Measurements from ENCODE around the gene CTAGE9.
"Not testable (repeated sequence)": the region's sequence is repeated elsewhere in the genome, so short reads cannot be mapped to it uniquely, and the experiment has no call there.

Gene CTAGE9, protein sequence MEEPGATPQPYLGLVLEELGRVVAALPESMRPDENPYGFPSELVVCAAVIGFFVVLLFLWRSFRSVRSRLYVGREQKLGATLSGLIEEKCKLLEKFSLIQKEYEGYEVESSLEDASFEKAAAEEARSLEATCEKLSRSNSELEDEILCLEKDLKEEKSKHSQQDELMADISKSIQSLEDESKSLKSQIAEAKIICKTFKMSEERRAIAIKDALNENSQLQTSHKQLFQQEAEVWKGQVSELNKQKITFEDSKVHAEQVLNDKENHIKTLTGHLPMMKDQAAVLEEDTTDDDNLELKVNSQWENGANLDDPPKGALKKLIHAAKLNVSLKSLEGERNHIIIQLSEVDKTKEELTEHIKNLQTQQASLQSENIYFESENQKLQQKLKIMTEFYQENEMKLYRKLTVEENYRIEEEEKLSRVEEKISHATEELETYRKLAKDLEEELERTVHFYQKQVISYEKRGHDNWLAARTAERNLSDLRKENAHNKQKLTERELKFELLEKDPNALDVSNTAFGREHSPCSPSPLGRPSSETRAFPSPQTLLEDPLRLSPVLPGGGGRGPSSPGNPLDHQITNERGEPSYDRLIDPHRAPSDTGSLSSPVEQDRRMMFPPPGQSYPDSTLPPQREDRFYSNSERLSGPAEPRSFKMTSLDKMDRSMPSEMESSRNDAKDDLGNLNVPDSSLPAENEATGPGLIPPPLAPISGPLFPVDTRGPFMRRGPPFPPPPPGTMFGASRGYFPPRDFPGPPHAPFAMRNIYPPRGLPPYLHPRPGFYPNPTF

DNA sequence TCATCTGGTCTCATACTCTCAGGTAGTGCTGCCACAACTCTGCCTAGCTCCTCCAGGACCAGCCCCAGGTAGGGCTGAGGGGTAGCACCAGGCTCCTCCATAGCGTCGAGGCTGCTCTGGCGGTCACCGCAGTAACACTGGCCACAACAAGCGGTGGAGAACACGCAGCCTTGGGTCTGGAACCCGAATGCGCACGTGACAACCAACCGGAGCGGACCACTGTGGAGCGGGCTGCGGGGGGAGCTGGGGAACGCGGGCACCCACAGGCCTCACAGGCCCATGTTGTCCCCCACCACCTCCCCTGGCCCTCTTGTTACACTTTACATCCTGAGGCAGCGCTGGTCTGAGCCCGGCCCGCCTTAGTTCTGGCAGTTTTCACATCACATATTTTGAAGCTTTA, at the start of gene CTAGE9:
TSS of gene CTAGE9 (minus strand) at position 101 of the 400 bp plus-strand sequence. CDS start at position 101, 0 bp downstream.
- DNase-seq, result not testable (repeated sequence)

DNA sequence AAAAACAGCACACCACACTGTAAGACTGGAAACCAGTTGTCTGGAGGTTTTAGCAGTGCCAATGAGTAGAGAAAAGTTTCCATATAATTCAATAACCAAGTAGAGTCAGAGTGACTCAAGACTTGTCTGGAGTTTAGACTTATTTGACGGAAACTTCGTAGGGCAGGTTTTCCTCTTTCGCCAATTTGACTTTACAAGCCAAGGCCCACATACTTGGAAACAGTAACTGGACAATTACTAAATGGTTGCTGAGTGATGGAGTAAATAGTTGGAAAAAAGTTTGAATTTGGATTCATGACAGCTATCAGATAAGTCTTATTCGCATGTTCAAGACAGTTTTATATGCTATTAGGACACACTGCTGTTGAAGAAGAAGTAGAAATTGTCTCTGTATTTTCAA, 48.1 kb upstream of the CTAGE9 start:
- no peak for DNase-seq

DNA sequence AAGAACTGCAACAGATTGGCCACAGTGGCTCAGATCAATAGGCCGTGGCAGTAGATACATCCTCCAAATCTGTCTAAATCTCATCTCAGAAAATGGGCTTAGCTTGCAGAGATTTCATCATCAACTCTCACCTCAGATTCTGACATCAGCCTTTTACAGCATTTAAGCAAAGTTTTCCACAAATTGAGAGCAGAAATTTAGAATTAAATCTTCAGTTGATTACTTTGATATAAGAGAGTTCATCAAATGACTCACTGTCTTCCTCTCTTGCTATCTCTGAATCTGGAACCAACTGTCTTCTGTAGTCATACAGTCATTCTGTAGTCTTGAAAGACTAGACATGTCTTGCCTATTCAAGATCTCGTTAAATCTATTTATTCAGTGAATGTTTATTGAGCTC, 45.2 kb upstream of the CTAGE9 start:
- DNase-seq, result no peak

DNA sequence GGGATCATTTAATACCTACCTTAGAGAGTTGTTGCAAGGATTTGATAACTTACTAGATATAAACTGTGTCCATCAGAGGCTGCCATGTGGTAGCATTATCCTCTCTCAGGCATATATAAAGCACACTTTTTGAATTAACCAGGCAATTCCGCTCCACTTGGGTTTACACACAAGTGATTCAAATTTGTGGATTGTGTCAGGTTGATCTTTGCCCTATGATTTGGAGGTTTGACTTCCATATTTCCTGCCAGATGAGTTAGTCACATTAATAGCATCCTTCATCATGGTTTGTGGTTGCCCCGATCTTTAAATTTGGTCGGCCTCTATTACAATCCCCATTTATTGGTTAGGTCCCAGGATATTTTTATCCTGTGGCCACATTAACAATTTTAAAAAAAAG, 44.8 kb upstream of the CTAGE9 start:
- no peak for DNase-seq

DNA sequence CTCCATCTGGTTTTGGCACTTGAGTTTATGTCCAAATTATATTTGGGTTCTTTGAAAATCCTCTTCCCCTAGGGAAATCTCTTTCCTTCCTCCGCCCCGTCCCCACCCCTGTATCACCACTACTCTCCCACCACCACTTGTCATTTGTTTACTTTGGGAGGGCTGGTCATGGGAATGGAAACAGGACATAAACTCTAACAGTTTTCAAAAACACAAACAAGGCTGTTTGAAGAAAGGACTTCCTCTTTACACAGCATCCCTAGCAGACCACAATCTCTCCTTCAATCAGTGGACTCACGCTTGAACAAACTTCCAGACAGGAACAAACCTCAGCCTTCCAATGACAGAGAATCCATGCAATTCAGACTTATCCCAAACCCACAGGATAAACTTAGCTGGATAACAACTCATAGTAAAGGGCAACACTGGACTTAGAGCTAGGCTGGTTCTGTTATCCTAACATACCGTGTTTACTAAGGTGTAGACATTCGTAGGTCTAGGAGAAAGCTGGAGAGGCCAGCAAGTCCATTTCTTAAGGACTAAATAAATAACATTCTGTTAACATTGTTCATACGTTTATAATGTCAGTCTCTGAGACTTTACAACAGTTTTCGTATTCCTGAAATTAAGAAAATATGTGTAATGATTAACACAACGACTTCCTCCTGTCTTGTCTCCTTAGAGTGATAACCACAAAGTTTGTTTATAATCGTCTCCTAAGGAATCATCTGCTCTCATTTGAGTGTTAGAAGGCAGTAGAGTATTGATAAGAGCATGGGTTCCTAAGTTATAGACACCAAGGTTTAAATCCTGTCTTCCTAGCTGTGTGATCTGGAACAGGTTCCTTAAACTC, 44.1 kb upstream of the CTAGE9 start:
- no peak for DNase-seq

DNA sequence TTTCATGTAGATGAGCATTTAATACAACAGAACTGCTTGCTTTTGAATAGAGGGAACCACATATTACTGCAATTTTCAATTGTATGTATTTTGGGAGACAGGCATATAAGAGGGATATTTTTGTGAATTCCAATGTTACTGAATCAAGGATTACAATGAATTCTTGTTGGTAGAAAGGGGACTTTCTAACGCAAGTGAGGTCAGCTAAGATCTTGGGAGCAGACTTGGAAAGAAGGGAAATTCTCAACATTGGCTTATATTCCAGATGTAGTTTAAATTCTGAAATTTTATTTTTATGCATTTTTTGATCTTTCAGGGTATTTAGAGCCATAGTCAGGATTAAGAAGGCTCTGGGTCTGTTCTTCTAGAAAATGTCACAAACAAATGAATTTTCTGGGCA, 43.3 kb upstream of the CTAGE9 start:
- DNase-seq, result no peak

DNA sequence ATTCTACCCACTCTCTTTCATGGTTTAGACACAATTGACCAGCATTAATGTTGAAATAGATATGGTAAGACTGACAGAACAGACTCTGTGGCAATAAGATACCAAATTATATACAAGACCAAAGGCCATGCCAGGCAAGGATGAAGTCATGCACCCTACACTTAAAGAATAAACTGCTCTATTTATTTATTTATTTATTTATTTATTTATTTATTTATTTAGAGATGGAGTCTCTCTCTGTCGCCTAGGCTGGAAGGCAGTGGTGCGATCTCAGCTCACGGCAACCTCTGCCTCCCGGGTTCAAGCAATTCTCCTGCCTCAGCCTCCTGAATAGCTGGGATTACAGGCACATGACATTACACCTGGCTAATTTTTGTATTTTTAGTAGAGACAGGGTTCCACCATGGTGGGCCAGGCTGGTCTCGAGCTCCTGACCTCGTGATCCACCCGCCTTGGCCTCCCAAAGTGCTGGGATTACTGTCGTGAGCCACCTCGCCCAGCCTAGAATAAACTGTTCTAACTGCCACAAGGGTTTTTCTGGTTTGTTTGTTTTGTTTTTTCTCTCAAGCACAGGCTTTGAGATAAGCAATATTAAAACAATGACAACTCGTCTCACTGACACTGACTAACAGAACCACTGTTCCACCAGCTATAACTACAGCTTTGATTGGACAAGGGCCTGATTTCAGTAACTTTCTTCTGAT, 40.3 kb upstream of the CTAGE9 start:
- not testable (repeated sequence) for DNase-seq

DNA sequence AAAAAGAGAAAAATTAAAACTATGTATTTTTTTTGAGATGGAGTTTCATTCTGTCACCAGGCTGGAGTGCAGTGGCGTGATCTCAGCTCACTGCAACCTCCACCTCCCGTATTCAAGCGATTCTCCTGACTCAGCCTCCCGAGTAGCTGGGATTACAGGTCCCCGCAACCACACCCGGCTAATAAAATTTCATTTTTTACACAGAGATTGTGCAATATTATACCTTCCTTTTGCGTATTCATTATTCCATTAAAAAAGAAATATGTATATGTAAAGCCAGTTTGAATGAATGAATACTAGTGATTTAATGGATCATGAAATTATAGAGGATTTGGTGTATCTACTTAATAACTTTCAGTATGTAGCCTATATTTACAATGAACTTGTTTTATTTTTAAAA, 38.2 kb upstream of the CTAGE9 start:
- no peak for DNase-seq

DNA sequence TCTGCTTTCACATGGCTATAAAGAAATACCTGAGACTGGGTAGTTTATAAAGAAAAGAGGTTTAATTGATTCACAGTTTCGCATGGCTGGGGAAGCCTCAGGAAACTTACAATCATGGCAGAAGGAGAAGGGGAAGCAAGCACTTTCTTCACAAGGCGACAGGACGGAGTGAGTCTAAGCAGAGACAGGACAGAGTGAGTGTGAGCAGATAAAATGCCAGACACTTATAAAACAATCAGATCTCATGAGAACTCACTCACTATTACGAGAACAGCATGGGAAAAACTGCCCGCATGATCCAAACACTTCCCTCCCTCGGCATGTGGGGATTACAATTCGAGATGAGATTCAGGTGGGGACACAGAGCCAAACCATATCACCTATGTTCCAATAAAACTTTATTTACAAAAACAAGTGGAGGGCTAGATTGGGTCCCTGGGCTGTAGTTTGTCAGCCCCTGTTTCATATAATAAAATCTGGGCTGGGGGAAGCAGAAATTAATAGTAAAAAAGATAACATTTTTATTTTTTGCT, 37.1 kb upstream of the CTAGE9 start:
- no peak for DNase-seq

DNA sequence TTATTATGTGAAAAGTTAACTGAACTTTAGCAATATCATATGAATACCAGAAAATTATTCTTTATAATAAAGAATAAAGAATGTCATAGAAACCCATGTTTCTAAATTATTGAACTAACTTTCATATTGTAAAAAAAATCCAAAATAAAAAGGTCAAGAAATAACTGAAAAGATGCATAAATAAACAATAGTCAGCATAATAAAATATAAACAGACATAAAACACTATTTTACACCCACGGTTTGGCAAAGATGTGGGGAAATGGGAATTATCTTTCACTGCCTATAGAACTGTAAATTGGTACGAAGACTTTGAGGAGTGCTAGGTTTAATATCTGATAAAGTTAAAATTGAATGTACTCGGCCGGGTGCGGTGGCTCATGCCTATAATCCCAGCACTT, 34.7 kb upstream of the CTAGE9 start:
- DNase-seq, result no peak

DNA sequence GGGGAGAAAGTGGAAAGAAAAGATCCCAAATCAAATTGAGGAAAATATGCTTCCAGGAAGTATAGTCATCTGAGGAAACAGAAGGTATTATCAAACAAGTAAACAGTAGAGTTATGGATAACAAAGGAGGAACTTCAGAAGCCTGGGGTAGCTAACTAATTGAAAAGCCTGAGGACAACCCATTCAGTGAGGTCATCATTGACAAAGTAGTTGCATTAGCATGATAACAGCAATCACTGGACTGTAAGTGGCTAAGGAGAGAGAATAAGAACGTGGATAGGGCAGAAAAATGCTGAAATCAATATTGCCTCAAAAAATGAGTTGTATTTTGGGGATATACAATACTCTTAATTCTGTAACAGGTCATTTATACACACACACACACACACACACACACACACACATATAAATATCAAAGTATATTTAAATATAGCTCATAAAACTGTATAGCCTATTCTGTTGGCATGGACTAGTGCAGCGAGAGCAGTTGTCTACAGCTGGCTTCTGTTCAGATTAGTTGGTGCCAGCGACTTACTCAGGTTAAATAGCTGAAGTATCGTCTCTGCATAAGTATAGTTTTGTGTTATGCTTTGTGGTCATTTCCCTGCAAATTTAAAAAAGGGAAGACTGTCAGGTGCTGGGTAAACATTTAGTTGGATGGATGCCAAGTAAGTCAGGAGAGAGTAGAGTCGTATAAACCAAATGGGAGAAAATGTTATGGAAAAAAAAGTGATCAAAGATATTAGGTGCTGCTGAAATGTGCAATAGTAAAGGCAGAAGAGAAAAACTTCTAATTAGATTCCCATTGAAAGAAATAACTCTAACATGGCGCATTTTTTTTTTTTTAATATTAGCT, 33.8 kb upstream of the CTAGE9 start:
- no peak for DNase-seq

DNA sequence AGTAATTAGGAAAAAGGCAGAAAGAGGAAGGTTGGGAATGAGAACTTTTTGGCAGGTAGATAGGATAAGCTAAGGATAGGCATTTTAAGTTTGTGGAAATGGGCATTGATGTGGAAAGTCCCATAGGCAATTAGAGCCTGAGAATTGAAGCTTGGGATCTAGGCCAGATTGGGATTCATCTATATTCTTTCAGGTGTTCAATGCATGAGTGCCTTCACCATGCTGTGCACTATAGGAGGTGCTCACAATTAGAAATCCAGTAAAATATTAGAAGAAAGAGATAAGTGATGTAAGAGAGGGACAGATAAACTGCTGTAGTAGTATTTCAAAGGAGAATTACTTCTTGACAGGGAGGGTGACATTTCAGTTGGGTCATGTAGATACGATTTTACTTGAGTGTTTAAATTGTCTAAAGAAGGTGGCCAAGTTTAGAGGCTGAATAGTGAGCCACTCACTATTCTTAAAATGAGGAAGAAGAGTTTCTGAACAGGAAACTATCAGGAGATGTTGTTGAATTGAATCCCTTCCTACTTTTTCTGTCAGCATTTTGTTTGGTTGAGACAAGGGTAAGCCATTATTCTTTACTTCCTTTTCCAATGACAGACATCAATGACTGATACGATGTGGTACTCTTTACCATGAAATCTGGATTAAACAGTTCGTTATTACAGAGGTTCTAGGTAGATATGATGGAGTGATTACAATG, 31.0 kb upstream of the CTAGE9 start:
- DNase-seq, result no peak

DNA sequence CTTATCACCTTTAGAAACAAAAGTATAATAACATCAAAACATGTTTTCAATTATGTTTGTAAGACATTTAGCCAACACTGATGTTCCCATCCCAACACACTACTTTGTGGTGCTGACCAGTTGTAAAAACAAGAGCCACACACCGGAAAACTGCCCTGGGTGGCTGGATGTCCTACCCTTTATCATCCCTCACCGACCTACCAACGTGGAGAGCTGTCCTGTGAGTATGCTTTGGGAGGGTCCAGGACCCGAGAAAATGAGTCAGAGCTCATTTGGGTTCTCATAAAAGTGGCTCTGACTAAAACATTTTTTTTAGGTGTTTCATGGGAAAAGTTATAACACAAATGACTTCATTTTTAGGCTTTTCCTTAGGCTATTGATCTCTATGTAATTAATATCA, 29.3 kb upstream of the CTAGE9 start:
- DNase-seq, result no peak

DNA sequence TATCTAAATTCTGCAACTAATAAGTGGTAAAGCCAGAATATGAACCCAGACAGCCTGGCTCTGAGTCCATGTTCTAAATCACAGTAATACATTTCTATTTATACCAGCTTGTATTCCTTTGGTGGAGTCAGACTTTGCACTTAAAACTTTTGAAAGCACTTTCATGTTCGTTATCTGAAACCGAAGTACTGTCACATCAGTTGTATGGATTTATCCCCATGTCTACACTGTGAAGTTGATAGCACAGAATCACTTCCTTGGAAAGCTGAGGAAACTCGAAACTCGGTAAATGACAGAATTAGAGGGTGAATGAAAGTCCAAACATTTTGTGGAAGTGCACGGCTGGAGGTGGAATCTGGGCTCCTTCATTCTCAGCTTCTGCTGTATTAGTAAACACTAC, 28.3 kb upstream of the CTAGE9 start:
- DNase-seq, result no peak

DNA sequence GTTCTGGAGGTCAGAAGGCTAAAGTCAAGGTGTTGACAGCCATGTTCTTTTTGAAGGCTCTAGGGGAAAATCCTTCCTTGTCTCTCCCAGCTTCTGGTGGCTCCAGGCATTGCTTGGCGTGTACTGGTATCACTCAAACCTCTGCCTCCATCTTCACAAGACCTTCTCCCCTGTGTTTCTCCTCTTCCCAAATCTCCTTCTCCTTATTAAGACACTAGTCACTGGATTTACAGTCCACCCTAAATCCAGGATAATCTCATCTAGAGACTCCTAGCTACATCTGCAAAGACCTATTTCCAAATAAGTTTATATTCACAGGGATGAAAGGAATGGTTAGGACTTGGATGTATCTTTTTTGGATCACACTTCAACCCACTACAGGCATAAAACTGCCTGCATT, 26.0 kb upstream of the CTAGE9 start:
- DNase-seq, result no peak

DNA sequence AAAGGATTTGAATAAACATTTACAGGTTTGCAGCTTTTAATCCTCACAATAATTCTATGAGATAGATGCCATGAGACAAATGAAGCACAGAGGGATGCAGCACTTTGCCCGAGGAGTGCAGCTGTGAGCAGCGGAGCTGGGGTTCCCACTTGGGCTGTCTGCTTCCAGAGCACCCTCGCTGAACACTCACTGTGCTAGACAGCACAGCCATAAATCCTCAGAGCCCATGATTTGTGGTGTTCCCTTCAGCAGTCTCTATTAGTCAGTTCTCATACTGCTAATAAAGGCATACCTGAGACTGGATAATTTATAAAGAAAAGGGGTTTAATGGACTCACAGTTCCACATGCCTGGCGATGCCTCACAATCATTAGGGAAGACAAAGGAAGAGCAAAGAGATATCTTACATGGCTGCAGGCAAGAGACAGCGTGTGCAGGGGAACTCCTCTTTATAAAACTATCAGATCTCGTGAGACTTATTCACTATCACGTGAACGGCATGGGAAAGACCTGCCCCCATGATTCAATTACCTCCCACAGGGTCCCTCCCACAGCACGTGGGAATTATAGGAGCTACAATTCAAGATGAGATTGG, 25.3 kb upstream of the CTAGE9 start:
- DNase-seq, result no peak

DNA sequence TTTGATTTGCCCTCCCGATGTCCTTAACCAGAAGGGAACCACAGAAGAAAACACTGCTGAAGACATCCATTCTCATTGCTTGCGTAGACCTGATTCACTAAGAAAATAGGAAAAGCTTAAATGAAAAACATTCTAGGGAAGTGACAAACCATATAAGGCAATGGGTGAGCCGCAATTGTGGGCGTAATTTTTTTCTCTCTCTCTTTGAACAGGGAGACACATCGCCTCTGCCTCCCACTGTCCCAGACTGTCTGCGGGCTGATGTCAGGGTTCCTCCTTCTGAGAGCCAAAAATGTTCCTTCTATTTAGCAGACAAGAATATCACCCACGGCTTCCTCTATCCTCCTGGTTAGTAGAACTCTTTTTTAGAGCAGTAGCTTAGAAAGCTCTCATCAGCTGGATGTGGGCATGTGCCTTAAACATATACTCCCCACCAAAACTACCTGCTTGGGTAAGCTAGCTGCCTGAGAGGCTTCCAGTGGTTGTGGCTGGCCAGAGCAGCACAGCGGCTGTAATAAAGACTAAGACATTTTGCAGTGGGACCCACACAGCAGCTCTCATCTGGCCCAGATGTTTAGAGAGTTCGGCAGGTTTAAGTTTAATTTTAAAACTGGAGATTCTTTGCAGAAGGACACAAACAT, 22.7 kb upstream of the CTAGE9 start:
- no peak for DNase-seq

DNA sequence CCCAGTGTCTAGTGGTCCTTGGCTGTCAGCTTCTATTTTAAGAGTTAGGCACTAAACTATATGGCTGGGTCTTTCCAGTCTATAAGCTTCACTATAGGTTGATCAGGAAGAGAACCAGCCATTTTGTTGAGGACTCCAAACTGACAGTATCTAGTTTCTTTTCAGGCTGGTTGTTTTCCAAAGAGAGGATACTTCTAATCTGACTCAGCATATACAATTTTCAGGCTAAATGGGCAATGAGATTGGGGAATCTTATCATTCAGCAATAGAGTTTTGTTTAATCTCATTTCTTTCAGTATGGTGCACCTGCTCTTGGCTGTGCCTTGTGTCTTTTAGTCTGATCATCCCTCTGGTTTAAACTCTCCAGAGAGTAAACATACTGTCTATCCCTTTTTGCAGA, 20.4 kb upstream of the CTAGE9 start:
- no peak for DNase-seq

DNA sequence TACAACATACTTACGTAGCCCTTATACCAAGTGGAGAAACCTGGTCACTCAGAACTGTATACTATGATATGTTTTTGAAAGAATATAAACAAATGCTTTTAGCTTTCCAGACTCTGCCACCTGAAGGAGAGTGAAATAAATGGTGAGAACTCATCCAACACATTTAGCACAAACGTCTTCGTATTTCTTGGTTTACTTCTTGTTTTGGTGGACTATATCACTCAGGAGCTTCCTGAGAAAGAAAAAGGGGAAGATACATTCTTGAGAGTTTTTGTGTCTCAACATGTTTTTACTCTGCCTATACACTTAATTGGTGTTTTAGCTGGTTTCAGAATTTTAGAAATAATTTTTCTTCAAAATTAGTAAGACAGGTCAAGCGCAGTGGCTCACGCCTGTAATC, 19.4 kb upstream of the CTAGE9 start:
- no peak for DNase-seq

DNA sequence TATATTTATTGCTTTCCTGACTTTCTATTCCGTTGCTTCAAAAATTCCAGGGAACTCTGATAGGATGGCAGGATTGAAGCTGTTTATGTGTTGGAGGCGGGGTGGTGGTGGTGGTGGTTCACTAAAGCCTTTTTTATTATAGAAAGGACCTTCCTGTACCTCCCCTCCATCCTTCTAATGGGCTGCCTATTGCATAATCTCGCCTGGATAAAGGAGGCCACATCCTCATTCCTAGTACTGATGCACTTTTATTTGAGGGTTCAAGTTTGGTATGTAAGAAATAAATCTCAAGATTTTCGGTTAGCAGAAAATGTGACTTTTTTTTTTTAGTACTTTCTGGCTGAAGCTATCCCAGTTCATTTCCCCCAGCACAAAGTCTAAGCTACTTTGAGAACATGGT, 18.7 kb upstream of the CTAGE9 start:
- DNase-seq, result no peak

Data from 8988T (cell line).